Glutamatergic neuron (in vitro differentiated cells): Measurements from ENCODE around the gene ZNF496. TPM values are rescaled to one million over a fixed set of nuclear protein-coding genes. Genes with fewer than 3 reads are reported as not detected.
"Not testable (repeated sequence)": the region's sequence is repeated elsewhere in the genome, so short reads cannot be mapped to it uniquely, and the experiment has no call there.

Experiments used
- DNase-seq: peaks from one replicate; pipeline ENCODE4 v3.0.0; 2022
- H3K27ac Mint-ChIP-seq: one replicate; pipeline ENCODE4 v1.8.0; 2020; ENCODE audit warnings: mild to moderate bottlenecking, mixed read lengths, inconsistent platforms; ENCODE audit not compliant: unreplicated experiment
- H3K27me3 Mint-ChIP-seq: one replicate; pipeline ENCODE4 v1.8.0; 2020; ENCODE audit warnings: mild to moderate bottlenecking, moderate library complexity, mixed read lengths, inconsistent platforms; ENCODE audit not compliant: unreplicated experiment
- H3K36me3 Mint-ChIP-seq: one replicate; pipeline ENCODE4 v1.8.0; 2020; ENCODE audit warnings: mild to moderate bottlenecking, mixed read lengths, inconsistent platforms; ENCODE audit not compliant: unreplicated experiment
- H3K4me1 Mint-ChIP-seq: one replicate; pipeline ENCODE4 v1.8.0; 2020; ENCODE audit warnings: mild to moderate bottlenecking, low read depth, mixed read lengths, inconsistent platforms; ENCODE audit not compliant: unreplicated experiment
- H3K4me3 Mint-ChIP-seq: one replicate; pipeline ENCODE4 v1.8.0; 2020; ENCODE audit warnings: mild to moderate bottlenecking, mixed read lengths, inconsistent platforms; ENCODE audit not compliant: unreplicated experiment
- H3K9me3 Mint-ChIP-seq: one replicate; pipeline ENCODE4 v1.8.0; 2020; ENCODE audit warnings: mild to moderate bottlenecking, moderate library complexity, mixed read lengths, inconsistent platforms; ENCODE audit not compliant: unreplicated experiment
- total RNA-seq: library from RNA; stranded (reverse); fragmentation: NEBNext Ultra II Directional; extraction: Animal tissue kit (Norgen Biotek cat#: 25700); gene quantifications from one replicate; pipeline ENCODE4 v1.2.1, GENCODE V29; 2021; ENCODE audit not compliant: unreplicated experiment
- TF ChIP-seq, protein P1 (sequence below): fragments of 200-600 bp; sonication (generic); IDR thresholded peaks from one replicate; pipeline ENCODE4 v1.5.0; 2021; ENCODE audit not compliant: partially characterized antibody, unreplicated experiment

ZNF496 gene
- total RNA-seq, 1 donor from 2014 or later: 60.5 TPM

DNA sequence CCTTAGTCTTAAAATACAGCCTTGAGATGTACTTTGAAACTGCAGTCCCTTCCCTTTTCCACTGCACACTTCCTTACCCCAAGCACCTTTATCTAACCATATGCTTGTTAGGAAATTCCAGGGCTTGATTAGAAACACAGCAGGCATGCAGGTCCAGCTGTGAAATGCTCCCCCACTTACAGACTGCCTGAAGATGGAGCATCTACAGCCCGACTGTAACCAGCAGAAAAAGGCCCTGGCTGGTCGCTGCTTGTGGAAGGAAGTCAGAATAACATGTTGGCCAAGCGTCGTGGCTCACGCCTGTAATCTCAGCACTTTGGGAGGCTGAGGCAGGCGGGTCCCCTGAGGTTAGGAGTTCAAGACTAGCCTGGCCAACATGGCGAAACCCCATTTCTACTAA lies 38.6 kb downstream of the ZNF496 start:
- DNase-seq: no peak
- H3K4me3 Mint-ChIP-seq: no peak overlapping the region
- H3K4me1 Mint-ChIP-seq: peaks cover 5% of the 10 kb centered on the region
- peaks cover 11% of the 10 kb centered on the region for H3K36me3 Mint-ChIP-seq
- no peak overlapping the region for H3K27ac Mint-ChIP-seq
- H3K27me3 Mint-ChIP-seq: peaks cover 3% of the 10 kb centered on the region
- TF ChIP-seq, protein P1, sequence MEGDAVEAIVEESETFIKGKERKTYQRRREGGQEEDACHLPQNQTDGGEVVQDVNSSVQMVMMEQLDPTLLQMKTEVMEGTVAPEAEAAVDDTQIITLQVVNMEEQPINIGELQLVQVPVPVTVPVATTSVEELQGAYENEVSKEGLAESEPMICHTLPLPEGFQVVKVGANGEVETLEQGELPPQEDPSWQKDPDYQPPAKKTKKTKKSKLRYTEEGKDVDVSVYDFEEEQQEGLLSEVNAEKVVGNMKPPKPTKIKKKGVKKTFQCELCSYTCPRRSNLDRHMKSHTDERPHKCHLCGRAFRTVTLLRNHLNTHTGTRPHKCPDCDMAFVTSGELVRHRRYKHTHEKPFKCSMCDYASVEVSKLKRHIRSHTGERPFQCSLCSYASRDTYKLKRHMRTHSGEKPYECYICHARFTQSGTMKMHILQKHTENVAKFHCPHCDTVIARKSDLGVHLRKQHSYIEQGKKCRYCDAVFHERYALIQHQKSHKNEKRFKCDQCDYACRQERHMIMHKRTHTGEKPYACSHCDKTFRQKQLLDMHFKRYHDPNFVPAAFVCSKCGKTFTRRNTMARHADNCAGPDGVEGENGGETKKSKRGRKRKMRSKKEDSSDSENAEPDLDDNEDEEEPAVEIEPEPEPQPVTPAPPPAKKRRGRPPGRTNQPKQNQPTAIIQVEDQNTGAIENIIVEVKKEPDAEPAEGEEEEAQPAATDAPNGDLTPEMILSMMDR: no peak
- peaks cover 8% of the 10 kb centered on the region for H3K9me3 Mint-ChIP-seq

DNA sequence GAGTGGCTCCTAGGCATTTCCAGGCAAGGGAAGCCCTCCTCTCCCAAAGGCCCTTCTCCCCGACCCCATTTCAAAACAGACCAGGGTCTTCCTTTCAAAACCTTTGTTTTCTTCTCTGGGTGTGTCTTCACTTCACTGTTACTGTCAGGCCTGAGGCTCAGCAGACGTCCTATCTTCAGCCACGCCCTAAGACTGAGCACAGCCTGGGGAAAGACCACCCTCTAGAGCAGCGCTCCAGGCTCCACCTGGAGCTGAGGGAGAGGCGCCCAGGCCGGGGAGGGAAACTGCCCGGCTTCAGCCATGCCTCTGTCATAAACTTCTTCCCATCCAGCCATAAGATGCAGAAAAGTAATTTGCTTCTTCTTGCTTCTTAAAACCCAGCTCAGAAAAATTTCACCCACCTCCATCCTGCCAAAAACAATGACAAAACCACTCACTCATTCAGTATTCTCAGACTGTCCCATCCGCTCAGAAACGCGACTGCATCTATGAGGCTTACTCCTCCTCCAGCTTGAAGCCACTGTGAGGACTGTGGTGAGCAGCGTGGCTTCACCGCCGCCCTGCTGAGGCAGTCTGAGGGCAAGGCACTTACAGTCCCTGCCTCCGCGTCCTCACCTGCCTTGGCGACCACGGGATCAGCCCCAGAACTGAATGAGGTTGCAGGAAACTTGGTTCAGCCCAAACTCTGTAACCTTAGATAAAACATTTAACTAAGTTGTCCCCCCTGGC lies 39.7 kb downstream of the ZNF496 start:
- Mint-ChIP-seq H3K27me3 (peaks cover 3% of the 10 kb centered on the region), H3K4me3 (no peak overlapping the region), H3K36me3 (peaks cover 16% of the 10 kb centered on the region), H3K4me1 (peaks cover 5% of the 10 kb centered on the region), H3K27ac (no peak overlapping the region), H3K9me3 (peaks cover 10% of the 10 kb centered on the region)
- DNase-seq: no peak
- TF ChIP-seq, protein P1: no peak

DNA sequence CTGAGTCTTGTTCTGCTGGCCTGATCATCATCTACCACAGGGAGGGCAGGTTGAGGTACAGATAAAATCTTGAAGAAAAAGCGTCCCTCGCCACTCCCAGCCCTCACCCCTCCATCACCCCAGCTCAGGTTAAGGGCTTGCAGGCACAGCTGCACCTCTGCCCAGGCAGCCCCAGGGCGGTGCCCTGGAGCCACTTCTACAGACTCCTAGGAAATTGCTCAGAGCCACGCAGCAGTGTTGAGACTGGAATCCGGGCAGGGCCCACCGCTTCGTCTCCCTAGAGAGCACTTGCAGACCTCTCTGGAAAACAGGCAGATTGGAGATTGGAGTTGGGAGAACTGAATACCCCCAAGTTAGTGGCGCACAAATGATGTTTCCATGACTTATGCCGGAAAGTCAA lies 40.5 kb downstream of the ZNF496 start:
- Mint-ChIP-seq H3K4me3 (no peak overlapping the region), H3K36me3 (peaks cover 21% of the 10 kb centered on the region), H3K27ac (no peak overlapping the region), H3K27me3 (peaks cover 3% of the 10 kb centered on the region), H3K9me3 (peaks cover 13% of the 10 kb centered on the region), H3K4me1 (peaks cover 5% of the 10 kb centered on the region)
- TF ChIP-seq, protein P1: no peak
- DNase-seq: no peak

DNA sequence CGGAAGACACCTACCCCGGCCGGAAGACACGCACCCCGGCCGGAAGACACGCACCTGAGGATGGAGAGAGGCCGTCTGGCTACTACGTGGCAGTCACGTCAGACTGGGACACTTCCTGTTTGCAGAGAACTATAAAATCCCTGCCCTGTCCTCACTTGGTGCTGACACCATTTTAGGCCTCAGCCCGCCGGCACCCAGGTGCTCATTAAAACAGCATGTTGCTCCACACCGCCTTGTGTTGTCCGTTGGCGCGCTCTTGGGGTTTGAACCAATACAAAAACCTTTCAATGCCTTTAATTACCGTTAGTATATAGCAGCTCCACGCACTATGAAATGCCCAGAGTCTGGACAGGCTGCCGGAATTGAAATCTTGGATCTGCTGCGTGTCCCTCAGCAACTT lies 41.1 kb downstream of the ZNF496 start:
- H3K4me1 Mint-ChIP-seq: peaks cover 5% of the 10 kb centered on the region
- no peak overlapping the region for H3K4me3 Mint-ChIP-seq
- no peak overlapping the region for H3K27ac Mint-ChIP-seq
- no peak for DNase-seq
- TF ChIP-seq, protein P1: no peak
- H3K27me3 Mint-ChIP-seq: peaks cover 3% of the 10 kb centered on the region
- H3K36me3 Mint-ChIP-seq: peaks cover 26% of the 10 kb centered on the region
- H3K9me3 Mint-ChIP-seq: peaks cover 17% of the 10 kb centered on the region

DNA sequence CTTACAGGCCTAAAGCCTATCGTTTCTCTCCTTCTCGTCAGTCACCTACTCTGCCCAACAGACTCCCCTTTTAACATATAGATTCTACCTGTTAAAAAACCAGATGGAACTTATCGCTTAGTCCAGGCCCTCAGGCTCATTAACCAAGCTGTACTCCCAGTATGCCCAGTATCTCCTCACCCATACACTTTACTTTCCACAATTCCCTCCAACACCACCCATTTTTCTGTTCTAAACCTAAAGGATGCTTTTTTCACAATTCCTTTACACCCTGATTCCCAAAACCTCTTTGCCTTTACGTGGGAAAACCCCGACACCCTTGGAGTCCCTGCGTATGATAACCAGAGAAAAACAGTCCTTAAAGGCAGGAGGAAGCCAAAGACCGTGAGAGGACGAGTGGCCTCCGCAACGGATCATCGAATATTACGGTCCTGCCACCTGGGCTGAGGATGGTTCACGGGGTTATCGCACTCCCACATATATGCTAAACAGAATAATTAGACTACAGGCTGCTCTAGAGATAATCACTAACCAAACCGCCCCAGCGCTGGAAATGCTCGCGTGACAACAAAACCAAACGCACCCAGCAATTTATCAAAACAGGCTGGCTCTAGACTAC lies 42.3 kb downstream of the ZNF496 start:
- Mint-ChIP-seq H3K36me3 (peaks cover 26% of the 10 kb centered on the region), H3K9me3 (peaks cover 17% of the 10 kb centered on the region)
- DNase-seq, H3K4me1 Mint-ChIP-seq, H3K27me3 Mint-ChIP-seq, H3K4me3 Mint-ChIP-seq, H3K27ac Mint-ChIP-seq: not testable (repeated sequence)
